Kidney glomerular epithelial cell (primary cell): ENCODE data around the gene RFX5.
"Not testable (repeated sequence)": the region's sequence is repeated elsewhere in the genome, so short reads cannot be mapped to it uniquely, and the experiment has no call there.

Experiments used
- DNase-seq: peaks from one replicate; lab custom pipeline; 2025; lab: John Stamatoyannopoulos, UW

Gene RFX5

DNA sequence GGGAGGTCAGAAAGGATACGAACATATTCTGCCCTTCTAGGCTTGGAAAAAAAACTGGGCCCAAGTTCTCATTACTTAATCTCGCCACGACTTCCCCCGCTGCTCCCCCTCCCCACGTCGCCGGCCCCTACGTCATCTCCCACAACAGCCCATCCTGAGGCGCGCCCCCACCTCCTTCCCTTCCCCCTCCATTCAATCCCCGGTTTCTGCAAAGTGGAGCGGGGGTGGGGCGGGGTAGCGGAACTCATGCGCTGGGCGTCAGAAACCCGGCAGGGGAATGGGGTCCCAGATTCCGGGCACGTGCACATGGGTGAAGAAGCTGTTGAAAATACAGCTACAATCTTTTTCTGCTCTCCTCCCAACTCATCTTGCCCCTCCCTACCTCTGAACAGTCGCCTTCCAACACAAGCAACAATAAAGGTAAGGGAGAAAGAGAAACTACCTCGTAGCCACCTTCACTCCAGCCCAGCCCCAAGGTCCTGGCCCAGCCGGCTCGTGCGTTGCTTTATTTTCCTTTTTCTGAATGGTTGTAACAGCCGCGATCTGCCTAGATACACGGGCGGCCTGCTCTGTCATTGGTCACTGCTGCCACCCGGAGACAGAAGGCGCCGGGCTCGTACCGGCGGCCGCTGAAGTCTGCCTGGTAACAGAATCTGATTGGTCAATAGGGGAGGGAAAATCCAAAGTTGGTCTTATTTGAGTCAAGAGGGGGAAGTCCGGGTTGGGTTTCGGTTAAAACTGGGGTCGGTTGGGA, at the start of gene RFX5:
Gene RFX5, minus strand, starts transcription at position 484 of the 754 bp plus-strand sequence. CDS start 932 bp downstream, outside the sequence.
- peak; percentile 99 for DNase-seq

DNA sequence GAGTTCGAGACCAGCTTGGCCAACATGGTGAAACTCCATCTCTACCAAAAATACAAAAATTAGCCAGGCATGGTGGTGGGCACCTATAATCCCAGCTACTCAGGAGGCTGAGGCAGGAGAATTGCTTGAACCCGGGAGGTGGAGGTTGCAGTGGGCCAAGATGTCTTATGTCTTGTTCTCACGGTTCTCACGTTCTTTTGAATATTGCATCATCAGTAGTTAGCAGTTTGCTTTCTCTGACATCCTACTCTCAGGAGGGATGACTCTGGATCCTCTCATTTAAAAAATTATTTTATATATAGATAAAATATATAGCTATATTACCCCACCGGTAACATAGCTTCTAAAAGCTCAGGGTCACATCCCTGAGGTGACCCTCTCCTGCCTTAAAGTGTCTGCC, 49.2 kb upstream of the RFX5 start:
- not testable (repeated sequence) for DNase-seq

DNA sequence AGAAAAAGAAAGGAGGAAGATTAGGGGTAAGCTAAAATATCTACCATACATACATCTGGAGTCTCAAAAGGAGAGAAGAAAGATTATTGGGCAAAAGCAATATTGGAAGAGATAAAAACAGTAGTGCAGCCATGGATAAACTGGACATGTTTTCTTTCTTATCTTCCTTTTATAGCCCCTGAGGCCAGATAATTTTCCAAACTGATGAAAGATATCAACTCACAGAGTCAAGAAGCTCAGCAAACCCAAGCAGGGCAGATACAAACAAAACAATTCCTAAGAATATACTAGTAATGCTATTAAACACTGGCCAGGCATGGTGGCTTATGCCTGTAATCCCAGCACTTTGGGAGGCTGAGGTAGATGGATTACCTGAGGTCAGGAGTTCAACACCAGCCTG, 46.5 kb upstream of the RFX5 start:
- DNase-seq, result no peak

DNA sequence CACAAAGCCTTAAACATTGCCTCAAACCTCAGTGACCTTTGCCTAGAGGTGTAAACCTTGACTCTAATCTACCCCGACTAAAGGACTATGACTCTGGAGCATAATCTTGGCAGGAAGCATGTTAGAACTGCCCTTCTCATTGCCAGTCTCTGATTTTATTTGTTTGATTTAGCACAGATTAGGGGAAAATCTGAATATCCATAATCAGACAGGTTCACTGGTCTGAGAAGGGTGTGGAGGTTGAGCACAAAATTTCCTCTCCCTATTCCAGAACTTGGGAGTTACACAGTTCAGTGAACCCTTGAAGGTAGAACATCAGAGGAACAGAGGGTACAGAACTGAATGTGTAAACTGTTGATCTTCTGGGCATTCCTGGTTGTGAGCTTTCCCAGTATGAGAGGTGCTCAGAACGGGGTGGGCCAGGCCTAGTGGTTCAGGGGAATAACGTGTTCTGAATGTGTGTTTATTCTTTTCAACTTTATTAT, 44.1 kb upstream of the RFX5 start:
- no peak for DNase-seq

DNA sequence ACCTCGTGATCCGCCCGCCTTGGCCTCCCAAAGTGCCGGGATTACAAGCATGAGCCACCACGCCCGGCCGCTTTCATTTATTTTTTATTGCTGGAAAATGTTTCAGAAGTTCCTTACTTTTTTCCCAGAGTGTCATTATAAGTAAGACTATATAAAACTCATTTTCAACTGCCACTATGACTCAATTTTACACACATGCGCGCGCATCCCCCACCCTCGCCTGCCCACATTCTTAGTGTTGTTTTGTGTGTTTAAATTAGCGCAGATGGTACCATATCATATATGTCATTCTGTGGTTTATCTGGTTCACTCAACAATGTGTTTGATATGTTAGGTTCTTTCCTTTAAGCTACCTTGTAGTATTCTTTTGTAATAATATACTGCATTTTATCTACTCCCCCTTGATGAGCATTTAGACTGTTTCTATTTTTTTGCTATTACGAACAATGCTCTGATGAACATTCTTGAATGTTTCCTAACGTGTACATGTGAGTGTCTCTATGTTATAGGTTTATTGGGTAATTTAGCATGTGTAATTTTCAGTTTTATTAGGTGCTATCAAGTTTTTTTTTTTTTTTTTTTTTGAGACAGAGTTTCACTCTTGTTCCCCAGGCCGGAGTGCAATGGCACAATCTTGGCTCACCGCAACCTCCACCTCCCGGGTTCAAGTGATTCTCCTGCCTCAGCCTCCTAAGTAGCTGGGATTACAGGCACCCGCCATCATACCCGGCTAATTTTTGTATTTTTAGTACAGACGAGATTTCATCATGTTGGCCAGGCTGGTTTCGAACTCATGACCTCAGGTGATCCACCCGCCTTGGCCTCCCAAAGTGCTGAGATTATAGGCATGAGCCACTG, 43.4 kb upstream of the RFX5 start:
- not testable (repeated sequence) for DNase-seq

DNA sequence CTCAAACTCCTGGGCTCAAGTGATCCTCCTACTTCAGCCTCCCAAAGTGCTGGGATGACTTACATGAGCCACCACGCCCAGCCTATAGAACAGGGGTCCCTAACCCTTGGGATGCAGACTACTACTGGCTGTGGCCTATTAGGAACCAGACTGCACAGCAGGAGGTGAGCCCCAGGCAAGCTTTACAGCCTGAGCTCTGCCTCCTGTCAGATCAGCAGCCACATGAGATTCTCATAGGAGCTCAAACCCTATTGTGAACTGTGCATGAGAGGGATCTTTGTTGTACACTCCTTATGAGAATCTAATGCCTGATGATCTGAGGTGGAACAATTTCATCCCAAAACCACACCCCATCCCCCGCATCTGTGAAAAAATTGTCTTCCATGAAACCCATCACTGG, 39.0 kb upstream of the RFX5 start:
- DNase-seq, result no peak

DNA sequence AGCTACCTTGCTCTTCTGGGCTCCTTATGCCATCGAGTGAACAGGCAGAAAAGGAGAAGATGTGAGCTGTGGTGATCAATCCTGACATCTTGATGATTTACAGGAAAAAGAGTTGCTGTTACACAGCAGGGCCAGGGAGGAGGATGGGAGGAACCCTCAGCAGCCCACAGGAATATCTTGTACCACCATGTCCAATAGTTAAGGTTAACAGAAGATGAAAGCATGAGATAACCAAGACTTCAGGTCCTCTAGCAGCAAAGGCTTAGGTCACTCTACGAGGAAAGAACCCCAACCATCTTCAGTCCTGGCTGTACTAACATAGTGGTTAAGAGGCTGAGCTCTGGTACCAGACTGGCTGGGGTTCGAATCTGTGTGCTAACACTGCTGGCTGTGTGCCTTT, 37.5 kb upstream of the RFX5 start:
- DNase-seq, result no peak

DNA sequence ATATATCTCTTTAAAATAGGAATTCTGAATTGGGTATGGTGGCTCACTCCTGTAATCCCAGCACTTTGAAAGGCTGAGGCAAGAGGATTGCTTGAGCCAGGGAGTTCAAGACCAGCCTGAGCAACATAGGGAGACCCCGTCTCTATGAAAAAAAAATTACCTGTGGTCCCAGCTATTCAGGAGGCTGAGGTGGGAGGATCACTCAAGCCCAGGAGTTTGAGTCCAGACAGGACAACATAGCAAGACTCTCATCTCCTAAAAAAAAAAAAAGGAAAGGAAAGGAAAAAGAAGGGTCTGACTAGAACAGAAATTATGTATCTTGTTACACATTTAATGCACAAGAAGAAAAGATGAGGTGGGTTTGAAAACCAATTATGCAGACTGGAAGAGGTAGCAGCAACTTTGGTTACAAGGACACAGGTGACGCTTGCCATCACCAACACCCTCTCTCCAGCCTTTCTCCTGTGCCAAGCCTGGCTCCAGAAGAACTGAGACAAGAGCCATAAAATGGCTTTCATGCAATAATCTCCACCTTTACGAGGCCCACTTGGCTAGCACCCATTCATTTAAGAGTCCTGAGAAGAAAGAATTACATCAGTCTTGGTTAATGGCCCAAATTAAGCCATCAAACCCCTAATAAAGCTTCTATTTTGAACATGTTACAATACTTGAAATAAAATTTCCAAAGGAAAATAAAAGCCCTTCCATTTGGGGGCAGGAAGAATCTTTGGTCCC, 30.3 kb upstream of the RFX5 start:
- DNase-seq, result no peak

DNA sequence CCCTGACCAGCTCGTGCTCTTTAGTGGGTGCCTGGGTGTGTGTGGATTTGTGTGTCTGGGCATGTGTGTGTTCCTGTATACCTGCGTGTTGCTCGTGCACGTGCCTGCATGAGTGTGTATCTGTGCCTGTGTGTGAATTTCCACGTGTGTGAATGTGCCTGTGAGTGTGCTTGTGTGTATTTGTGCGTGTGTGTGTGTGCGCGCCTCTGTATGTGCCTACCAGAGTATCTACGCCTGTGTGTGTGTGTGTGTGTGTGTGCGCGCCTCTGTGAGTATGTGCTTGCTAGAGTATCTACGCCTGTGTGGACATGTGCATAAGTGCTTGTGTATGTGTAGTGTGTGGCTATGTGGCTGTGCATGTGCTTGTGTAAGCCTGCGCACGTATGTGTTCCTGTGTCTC, 26.1 kb upstream of the RFX5 start:
- DNase-seq, result no peak

DNA sequence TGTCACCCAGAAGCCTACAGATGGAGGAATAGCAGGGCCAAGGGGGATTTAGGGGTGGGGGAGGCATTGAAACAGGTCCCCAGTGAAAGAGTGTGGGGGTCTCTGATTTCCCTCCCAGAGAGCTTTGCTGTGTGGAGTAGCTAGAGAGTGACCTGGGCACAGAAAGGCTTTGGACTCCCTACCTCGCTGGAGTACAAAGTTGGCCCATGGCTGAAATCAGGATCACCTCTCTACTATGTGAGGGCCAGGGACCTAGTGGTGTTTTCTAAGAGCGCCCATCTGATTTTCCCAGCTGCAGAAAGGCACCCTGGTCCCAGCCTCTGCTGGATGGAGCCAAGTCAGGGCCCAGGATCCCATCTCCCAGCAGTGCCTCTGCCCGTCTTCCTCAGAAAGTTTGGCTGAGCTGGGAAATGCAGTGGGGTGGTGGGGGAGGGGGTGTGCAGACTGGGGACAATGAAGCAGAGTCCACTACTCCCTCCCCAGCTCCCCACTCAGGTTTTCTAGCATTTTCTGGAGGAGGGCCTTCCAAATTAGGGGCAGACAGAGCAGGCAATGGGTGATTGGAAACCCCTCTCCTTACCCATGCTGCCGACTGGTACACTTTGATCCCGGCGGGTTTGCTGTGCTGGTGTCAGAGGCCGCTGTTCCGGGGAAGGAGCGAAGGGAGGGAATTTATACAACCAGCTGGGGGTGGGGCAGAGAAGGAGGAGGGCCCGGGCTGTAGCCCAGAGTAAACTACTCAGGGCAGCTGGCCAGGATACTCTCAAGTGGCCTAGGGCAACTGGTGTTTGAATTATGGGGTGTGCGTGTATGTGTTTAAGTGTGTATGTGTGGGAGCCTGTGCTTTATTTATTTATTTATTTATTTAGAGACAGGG, 25.2 kb upstream of the RFX5 start, which contains the start of gene SELENBP1:
Gene SELENBP1, minus strand, starts transcription at position 648 of the 877 bp plus-strand sequence. Its CDS starts 64 bp downstream, at position 584.
- peak; percentile 11 for DNase-seq

DNA sequence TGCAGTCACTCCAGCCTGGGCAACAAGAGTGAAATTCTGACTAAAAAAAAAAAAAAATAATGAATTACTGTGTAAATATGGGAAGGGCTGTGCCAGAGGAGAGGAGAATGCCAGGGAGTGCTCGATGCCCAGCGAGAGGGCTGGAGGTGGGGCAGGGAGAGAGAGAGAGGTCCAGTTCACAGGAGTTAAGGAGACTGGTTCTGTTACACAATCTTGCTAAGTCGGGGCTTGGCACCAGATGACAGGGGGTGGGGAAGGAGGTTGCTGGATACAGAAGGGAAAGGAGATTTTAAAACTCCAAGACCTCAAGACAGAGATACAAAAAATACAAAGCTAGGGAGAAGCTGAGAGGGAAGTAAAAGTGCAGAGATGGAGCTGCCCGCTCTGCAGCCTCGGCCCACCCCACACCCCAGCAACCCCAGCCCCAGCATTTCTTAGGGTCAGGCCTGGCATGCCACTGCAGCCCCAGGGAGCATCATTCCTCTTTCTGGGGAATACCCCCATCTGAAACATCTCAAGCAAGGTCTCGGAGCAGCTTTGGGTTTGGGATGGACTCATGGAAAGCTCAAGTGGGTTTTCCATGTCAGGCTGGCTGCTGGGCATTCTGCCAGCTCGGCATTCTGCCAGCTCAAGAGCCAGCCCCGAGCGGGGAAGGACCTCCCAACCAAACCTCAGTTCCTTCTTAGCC, 24.5 kb upstream of the RFX5 start:
- DNase-seq, result no peak

DNA sequence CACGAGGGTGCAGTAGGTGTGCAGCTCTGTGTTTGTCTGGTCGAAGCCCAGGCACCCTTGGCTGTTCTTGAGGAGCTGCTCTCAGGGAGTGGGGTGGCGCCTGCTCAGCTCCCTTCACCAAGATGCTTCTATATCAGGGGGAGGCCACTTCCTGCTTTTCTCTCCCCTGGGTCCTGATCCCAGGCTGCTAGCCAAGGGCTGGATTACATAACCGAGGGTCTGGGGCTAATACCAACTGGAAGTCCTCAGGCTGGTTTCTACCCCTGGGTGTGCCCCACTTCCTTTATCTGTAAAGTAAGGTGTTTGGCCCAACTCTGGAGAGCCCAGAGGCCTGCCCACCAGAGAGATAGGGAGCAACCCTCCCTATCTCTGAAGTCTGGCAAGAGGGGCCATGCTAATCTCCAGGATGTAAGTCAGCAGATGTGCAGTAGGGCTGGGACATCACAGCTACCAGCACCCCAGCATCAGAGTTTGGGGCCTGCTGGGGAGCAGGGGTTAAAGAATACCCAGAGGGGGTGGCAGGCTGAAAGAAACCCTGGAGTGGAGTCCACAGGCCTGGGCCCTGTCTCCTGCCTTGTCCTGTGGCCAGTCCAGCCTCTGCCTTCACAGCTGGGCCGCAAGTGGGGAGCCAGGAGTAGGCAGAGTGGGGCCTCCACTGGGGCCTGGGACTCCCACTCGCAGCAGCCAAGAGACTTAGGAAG, 23.3 kb upstream of the RFX5 start:
- DNase-seq, result no peak

DNA sequence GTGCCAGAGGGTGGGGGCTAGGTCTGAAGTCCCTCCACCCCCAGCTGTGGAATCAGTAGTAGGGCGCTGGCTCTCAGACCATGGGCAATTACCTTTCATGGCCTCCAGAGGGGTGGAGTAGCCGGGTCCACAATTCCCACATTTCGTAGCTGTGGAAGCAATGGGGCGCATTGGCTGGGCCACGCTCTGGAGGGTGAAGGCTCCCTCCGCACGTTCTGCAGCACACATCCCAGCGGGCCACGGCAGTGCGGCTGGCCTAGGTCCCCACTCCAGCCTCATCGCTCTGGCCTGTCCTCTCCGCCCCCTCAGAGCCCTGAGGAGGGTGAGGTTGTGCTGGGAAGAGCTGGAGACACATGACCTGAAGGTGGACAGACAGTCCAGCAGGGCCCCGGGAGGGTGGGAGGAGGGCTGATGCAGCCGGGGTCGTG, 22.6 kb upstream of the RFX5 start:
- DNase-seq, result no peak

DNA sequence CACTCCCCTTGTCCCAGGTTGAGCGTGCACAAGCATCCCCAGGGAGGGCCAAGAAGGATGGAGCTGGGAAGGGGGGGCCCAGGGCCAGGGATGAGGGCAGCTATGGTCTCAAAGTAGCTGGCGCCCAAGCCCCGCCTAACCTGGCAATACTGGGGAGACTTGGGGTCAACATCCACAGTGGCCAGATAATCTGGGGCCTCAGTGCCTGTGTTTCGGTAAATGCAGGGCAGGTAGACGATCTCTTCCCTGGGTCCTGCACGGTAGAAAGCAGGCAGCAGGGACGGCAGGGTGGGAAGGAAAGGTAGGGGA, 22.2 kb upstream of the RFX5 start:
- DNase-seq, result no peak

DNA sequence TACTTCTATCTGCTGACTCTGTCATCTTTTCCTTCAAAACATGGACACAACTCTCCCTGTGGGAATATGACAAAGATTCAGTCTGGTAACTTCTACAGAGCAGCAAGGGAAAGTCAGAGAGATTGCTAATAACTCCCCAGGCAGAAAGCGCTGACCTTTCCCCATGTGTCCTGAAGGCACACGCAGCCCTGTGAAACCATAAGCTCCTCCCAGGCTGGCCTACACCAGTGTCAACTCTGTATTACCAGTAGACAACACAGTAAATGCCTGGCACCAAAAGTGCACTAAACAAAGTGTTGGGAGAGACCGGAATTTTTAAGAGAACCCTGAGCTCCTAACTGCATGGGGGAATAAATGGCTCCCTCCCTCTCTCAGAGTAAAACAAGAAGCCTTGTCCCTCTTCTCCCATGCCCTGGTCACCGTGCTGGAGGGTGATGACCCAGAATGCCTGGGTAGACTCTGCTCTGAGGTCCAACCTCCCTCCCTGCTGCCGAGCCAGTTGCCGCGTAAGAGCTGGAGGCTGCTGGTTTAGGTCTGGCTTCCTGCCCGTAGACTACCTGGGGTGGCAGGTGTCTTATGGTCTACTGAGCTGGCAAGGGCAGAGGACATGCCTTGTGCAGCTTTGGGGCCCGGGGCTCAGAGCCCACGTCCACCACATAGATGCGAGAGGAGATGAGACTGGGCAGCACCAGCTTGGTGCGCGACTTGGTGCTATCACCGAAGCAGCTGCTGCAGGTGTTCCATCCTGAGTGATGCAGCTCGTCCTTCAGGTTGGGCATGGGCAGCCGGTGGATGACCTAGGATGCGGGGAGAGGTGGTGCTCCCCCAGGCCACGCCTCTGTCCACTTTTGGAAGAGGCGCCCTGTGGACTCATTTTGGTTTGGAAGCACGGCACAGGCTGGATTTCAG, 21.6 kb upstream of the RFX5 start:
- no peak for DNase-seq

DNA sequence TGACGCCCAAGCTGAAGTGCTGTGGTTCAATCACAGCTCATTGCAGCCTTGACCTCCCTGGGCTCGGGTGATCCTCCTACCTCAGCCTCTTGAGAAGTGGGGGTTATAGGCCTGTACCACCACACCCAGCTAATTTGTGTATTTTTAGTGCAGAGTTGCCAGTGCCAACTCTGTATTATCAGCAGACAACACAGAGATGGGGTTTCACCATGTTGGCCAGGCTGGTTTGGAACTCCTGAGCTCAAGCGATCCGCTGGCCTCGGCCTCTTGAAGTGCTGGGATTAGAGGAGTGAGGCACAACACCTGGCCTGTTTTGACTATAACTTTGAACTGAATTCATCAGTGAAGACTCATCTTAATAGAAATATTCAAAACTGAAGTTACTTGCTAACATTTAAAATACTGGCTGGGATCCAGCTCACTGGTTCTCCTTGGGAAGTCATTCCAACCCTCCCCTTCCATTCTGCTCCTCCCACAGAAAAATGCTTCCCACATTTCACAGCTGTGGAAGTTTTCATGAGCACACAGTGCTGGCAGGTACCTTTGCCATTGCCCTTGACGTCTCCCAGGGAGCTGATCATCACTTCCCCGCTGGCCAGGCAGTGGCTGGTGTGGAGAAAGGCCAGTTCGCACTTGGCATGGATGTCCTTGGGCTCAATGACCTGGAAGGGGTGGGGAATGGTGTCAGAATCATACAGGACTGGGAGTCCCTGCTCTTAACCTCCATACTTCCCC, 20.8 kb upstream of the RFX5 start:
- no peak for DNase-seq

DNA sequence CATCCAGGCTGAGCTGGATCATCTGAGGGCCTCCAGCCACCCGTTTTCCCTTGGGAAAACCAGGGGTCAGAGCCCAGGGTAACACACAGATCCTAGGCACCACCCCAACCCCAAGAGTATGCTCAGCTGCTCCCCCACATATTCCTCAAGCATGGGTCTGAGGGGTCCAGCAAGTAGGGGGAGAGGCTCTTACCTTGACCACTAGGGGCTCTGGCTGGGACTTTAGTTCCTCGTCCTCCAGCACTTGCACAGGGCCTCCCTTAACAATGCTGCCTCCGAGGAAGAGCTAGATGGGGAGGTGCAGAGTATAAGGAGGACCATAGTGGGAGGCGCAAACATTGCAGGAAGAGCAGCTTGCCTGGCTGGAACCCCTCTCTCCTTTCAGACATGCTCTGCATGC, 17.9 kb upstream of the RFX5 start:
- no peak for DNase-seq
